WTC11 (cell line): ENCODE results near the gene PIGZ. TPM values are rescaled to one million over a fixed set of nuclear protein-coding genes. Genes with fewer than 3 reads are reported as not detected.
A peak's percentile ranks its signal among the peaks of the same experiment; 100 is the strongest.

ENCODE experiments used
- ATAC-seq: fragments of 200-7000 bp; cut with Tn5 transposase; 2 replicates; pipeline ENCODE4 v1.10.0; 2021; ENCODE audit warnings: mild to moderate bottlenecking, moderate library complexity
- CTCF ChIA-PET: fragments of 300-600 bp; sonication (Branson Sonifier 250); formaldehyde crosslinking; loops from one replicate; lab custom pipeline; 2021; ENCODE audit warnings: antibody characterized with exemption; lab: Charles Lee
- POLR2A ChIA-PET: fragments of 350-600 bp; sonication (Branson Sonifier 250); formaldehyde crosslinking; loops from one replicate; lab custom pipeline; 2021; ENCODE audit warnings: antibody characterized with exemption; lab: Charles Lee
- DNase-seq: peaks from one replicate; pipeline ENCODE4 v3.0.0; 2021; ENCODE audit warnings: low spot score
- H3K27ac Mint-ChIP-seq: 2 replicates; pipeline ENCODE4 v1.8.0; 2021; ENCODE audit warnings: mixed read lengths
- H3K27me3 Mint-ChIP-seq: 2 replicates; pipeline ENCODE4 v1.8.0; 2021; ENCODE audit warnings: low read depth, mild to moderate bottlenecking, moderate library complexity, mixed read lengths
- H3K36me3 Mint-ChIP-seq: 2 replicates; pipeline ENCODE4 v1.8.0; 2021; ENCODE audit warnings: mixed read lengths
- H3K4me1 Mint-ChIP-seq: 2 replicates; pipeline ENCODE4 v1.8.0; 2022; ENCODE audit warnings: mixed read lengths
- H3K4me3 Mint-ChIP-seq: 2 replicates; pipeline ENCODE4 v1.8.0; 2021; ENCODE audit warnings: mild to moderate bottlenecking, moderate library complexity, mixed read lengths
- H3K9me3 Mint-ChIP-seq: 2 replicates; pipeline ENCODE4 v1.8.0; 2021; ENCODE audit warnings: mixed read lengths
- ATF1 ChIP-seq: sonication (generic); formaldehyde crosslinking; IDR thresholded peaks from 2 replicates; pipeline ENCODE4 v1.8.1; 2023; ENCODE audit warnings: mild to moderate bottlenecking, moderate library complexity, missing genetic modification reagents
- E2F5 ChIP-seq: sonication (generic); formaldehyde crosslinking; IDR thresholded peaks from 2 replicates; pipeline ENCODE4 v1.8.1; 2022; ENCODE audit warnings: mild to moderate bottlenecking, moderate library complexity, missing genetic modification reagents
- ESRRA ChIP-seq: sonication (generic); formaldehyde crosslinking; IDR thresholded peaks from 2 replicates; pipeline ENCODE4 v1.8.1; 2022; ENCODE audit warnings: mild to moderate bottlenecking, missing genetic modification reagents, borderline replicate concordance
- IRF2 ChIP-seq: sonication (generic); formaldehyde crosslinking; IDR thresholded peaks from 2 replicates; pipeline ENCODE4 v1.8.0; 2022; ENCODE audit warnings: low read depth, missing genetic modification reagents, borderline replicate concordance
- NR1H2 ChIP-seq: sonication (generic); formaldehyde crosslinking; IDR thresholded peaks from 2 replicates; pipeline ENCODE4 v1.9.0; 2021; ENCODE audit warnings: mild to moderate bottlenecking, moderate library complexity, missing genetic modification reagents
- SP1 ChIP-seq: sonication (generic); formaldehyde crosslinking; conservative IDR thresholded peaks from 2 replicates; pipeline ENCODE4 v1.8.1; 2022; ENCODE audit warnings: missing genetic modification reagents
- ZNF423 ChIP-seq: fragments of 250-450 bp; sonication (Bioruptor Pico); IDR thresholded peaks from 2 replicates; pipeline ENCODE4 v2.1.2; 2022; ENCODE audit warnings: mild to moderate bottlenecking, moderate library complexity
- ZNF512 ChIP-seq: sonication (generic); formaldehyde crosslinking; IDR thresholded peaks from 2 replicates; pipeline ENCODE4 v1.8.1; 2022; ENCODE audit warnings: missing genetic modification reagents, borderline replicate concordance
- ZNF532 ChIP-seq: fragments of 250-450 bp; sonication (Bioruptor Pico); IDR thresholded peaks from 2 replicates; pipeline ENCODE4 v1.9.0; 2021; ENCODE audit warnings: mild to moderate bottlenecking, borderline replicate concordance
- ZNF671 ChIP-seq: fragments of 250-450 bp; sonication (Bioruptor Pico); IDR thresholded peaks from 2 replicates; pipeline ENCODE4 v1.8.0; 2021; ENCODE audit warnings: mild to moderate bottlenecking
- total RNA-seq: library from RNA; stranded (reverse); gene quantifications from 3 replicates; pipeline ENCODE4 v1.2.3, GENCODE V29; 2021
- TF ChIP-seq, protein P1 (sequence below): fragments of 250-450 bp; sonication (Bioruptor Pico); conservative IDR thresholded peaks from 2 replicates; pipeline ENCODE4 v1.9.0; 2021; ENCODE audit warnings: mild to moderate bottlenecking
- TF ChIP-seq, protein P2 (sequence below): sonication (generic); formaldehyde crosslinking; IDR thresholded peaks from 2 replicates; pipeline ENCODE4 v1.8.0; 2022; ENCODE audit warnings: mild to moderate bottlenecking, missing genetic modification reagents
- TF ChIP-seq, protein P3 (sequence below): sonication (generic); formaldehyde crosslinking; IDR thresholded peaks from 2 replicates; pipeline ENCODE4 v1.8.1; 2023; ENCODE audit warnings: mild to moderate bottlenecking, missing genetic modification reagents

The PIGZ gene
- total RNA-seq, 1 experiment from 2014 or later, result 0.37 TPM

- TF ChIP-seq, protein P1, sequence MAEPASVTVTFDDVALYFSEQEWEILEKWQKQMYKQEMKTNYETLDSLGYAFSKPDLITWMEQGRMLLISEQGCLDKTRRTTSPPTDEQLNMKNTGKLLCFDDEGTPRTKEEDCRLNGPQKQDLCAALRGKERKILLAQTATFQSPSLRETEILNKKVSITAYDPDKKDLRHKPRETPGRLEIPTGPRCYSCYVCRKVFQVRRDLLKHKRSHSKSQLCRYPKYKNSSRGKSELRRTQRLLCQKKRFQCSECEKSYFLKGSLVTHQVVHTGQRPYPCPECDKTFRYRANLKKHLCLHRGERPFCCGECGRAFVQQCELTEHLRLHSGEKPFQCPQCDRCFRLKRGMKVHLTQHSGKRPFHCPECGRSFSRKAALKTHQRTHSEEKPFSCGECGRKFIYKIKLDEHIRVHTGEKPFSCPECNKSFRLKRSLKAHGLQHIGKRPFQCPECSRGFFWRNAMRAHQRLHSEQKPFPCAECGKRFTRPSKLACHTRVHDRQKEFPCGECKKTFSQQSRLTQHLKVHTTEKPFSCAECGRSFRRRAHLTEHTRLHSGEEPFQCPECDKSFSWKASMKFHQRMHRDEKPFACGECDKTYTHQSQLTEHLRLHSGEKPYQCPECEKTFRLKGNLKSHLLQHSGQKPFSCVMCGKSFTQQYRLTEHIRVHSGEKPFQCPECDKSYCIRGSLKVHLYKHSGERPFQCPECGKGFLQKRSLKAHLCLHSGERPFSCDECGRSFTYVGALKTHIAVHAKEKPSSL (CRISPR knock-in tag), result no peak
- TF ChIP-seq E2F5 (CRISPR knock-in tag), result peak; percentile 39; the same call in 1 of the 2 replicates
- TF ChIP-seq SP1 (CRISPR knock-in tag), result peak; percentile 59
Measured at GRCh38 chr3:197002701-197003454, 34.2 kb upstream of the PIGZ start (continued).

- Mint-ChIP-seq H3K9me3 (no peaks in the 10 kb centered on the region), H3K4me3 (peak overlapping the region; percentile 65), H3K36me3 (no peaks in the 10 kb centered on the region), H3K27me3 (peaks cover 29% of the 10 kb centered on the region)
- DNase-seq (no peak), ATAC-seq (peak; percentile 18)
- CTCF ChIA-PET, result interaction anchor here (0.5 to 5.1 kb wide), 11 partner anchors 8 to 1202 kb away, joined by 3 to 48 read pairs (median 4); partner anchors contain the start of gene MELTF
- TF ChIP-seq, protein P2, sequence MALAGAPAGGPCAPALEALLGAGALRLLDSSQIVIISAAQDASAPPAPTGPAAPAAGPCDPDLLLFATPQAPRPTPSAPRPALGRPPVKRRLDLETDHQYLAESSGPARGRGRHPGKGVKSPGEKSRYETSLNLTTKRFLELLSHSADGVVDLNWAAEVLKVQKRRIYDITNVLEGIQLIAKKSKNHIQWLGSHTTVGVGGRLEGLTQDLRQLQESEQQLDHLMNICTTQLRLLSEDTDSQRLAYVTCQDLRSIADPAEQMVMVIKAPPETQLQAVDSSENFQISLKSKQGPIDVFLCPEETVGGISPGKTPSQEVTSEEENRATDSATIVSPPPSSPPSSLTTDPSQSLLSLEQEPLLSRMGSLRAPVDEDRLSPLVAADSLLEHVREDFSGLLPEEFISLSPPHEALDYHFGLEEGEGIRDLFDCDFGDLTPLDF (CRISPR knock-in tag), result no peak
- TF ChIP-seq ATF1 (no peak), NR1H2 (CRISPR knock-in tag) (no peak), IRF2 (CRISPR knock-in tag) (no peak), ZNF532 (CRISPR knock-in tag) (no peak), ZNF512 (CRISPR knock-in tag) (no peak), ZNF423 (CRISPR knock-in tag) (no peak), ZNF671 (CRISPR knock-in tag) (no peak), ESRRA (no peak)
- TF ChIP-seq, protein P1 (CRISPR knock-in tag), result no peak
- TF ChIP-seq, protein P3, sequence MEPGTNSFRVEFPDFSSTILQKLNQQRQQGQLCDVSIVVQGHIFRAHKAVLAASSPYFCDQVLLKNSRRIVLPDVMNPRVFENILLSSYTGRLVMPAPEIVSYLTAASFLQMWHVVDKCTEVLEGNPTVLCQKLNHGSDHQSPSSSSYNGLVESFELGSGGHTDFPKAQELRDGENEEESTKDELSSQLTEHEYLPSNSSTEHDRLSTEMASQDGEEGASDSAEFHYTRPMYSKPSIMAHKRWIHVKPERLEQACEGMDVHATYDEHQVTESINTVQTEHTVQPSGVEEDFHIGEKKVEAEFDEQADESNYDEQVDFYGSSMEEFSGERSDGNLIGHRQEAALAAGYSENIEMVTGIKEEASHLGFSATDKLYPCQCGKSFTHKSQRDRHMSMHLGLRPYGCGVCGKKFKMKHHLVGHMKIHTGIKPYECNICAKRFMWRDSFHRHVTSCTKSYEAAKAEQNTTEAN (CRISPR knock-in tag), result no peak
- TF ChIP-seq, all 79 proteins: peak for 0
- Mint-ChIP-seq H3K4me1 (peaks cover 15% of the 10 kb centered on the region), H3K27ac (0 out of 2 replicates have a peak overlapping the region, but pooled peaks have one; percentile 76)
- POLR2A ChIA-PET, result interaction anchor here (1.5 kb wide), 1 partner anchor 27 kb away, joined by 4 read pairs; no protein-coding TSS in a partner anchor
Measured at GRCh38 chr3:197001972-197002700, 33.5 kb upstream of the PIGZ start.
